ENCODE results near the gene ACAN.
A peak's percentile ranks its signal among the peaks of the same experiment; 100 is the strongest.

ACAN gene

GRCh38 chr15:88803920-88804247 is 648 bp downstream of the ACAN start:
- ATAC-seq = no peak
- TF ChIP-seq ZNF8 (CRISPR knock-in tag; IDR thresholded peaks at IDR 0.05) = no peak
- no peak for TF ChIP-seq OSR1 (CRISPR knock-in tag; IDR thresholded peaks at IDR 0.05)
- TF ChIP-seq ISL1 (CRISPR knock-in tag; IDR thresholded peaks at IDR 0.05) = no peak
- no peak for TF ChIP-seq ESRRG (CRISPR knock-in tag; IDR thresholded peaks at IDR 0.05)
- no peak for TF ChIP-seq BACH2 (CRISPR knock-in tag; IDR thresholded peaks at IDR 0.05; ENCODE audit: borderline replicate concordance)
- TF ChIP-seq PATZ1 (CRISPR knock-in tag; IDR thresholded peaks at IDR 0.05; ENCODE audit: borderline replicate concordance) = no peak
- no peak for TF ChIP-seq GLIS3 (CRISPR knock-in tag; IDR thresholded peaks at IDR 0.05)
- TF ChIP-seq ZC3H10 (CRISPR knock-in tag; IDR thresholded peaks at IDR 0.05) = no peak
- TF ChIP-seq ZFP30 (CRISPR knock-in tag; IDR thresholded peaks at IDR 0.05) = no peak
- no peak for TF ChIP-seq CSRNP3 (CRISPR knock-in tag; IDR thresholded peaks at IDR 0.05)

GRCh38 chr15:88804257-88804656 is 1.0 kb downstream of the ACAN start:
- TF ChIP-seq CREB5 (CRISPR knock-in tag; IDR thresholded peaks at IDR 0.05; ENCODE audit: low read depth) (no peak), ZFP30 (CRISPR knock-in tag; IDR thresholded peaks at IDR 0.05) (no peak), SNAI2 (CRISPR knock-in tag; IDR thresholded peaks at IDR 0.05) (no peak), TOX (CRISPR knock-in tag; IDR thresholded peaks at IDR 0.05; ENCODE audit: borderline replicate concordance) (no peak)
- ATAC-seq = 0 out of 3 replicates have a peak, but pooled peaks have one; percentile 24

- no peak for TF ChIP-seq BACH2 (CRISPR knock-in tag; IDR thresholded peaks at IDR 0.05; ENCODE audit: borderline replicate concordance)
- no peak for TF ChIP-seq ZNF565 (CRISPR knock-in tag; conservative IDR thresholded peaks at IDR 0.05; ENCODE audit: low read depth)
- no peak for ATAC-seq
These were observed 2.0 kb downstream of the ACAN start for GRCh38 chr15:88805031-88805780.

GRCh38 chr15:88810446-88810845 is 7.2 kb downstream of the ACAN start:
- TF ChIP-seq ESRRG (CRISPR knock-in tag; IDR thresholded peaks at IDR 0.05) (no peak), RARB (CRISPR knock-in tag; IDR thresholded peaks at IDR 0.05) (no peak), TOX (CRISPR knock-in tag; IDR thresholded peaks at IDR 0.05; ENCODE audit: borderline replicate concordance) (no peak), ZNF565 (CRISPR knock-in tag; conservative IDR thresholded peaks at IDR 0.05; ENCODE audit: low read depth) (no peak), TCF4 (CRISPR knock-in tag; IDR thresholded peaks at IDR 0.05; ENCODE audit: borderline replicate concordance) (no peak), PATZ1 (CRISPR knock-in tag; IDR thresholded peaks at IDR 0.05; ENCODE audit: borderline replicate concordance) (no peak), CSRNP3 (CRISPR knock-in tag; IDR thresholded peaks at IDR 0.05) (no peak), OSR1 (CRISPR knock-in tag; IDR thresholded peaks at IDR 0.05) (no peak), POU6F1 (CRISPR knock-in tag; IDR thresholded peaks at IDR 0.05; ENCODE audit: borderline replicate concordance, low read depth) (no peak), CREB5 (CRISPR knock-in tag; IDR thresholded peaks at IDR 0.05; ENCODE audit: low read depth) (no peak)
- ATAC-seq = no peak
